Ramos (cell line): ENCODE measurements around the gene VARS2.
"Not testable (repeated sequence)": the region's sequence is repeated elsewhere in the genome, so short reads cannot be mapped to it uniquely, and the experiment has no call there.

Experiments used
- in situ Hi-C: fragments of 300-500 bp; cut with MboI; formaldehyde crosslinking; loops from one replicate; pipeline ENCODE4 v1.14.3; 2022; ENCODE audit warnings: low sequenced_read_pairs; ENCODE audit not compliant: unreplicated experiment

Gene VARS2

GRCh38 chr6:30914076-30914853 lies at the start of gene VARS2:
Gene VARS2, plus strand, starts transcription at chr6:30914238. Its CDS starts 599 bp downstream, at chr6:30914837.
- in situ Hi-C loops = no loop called here

DNA sequence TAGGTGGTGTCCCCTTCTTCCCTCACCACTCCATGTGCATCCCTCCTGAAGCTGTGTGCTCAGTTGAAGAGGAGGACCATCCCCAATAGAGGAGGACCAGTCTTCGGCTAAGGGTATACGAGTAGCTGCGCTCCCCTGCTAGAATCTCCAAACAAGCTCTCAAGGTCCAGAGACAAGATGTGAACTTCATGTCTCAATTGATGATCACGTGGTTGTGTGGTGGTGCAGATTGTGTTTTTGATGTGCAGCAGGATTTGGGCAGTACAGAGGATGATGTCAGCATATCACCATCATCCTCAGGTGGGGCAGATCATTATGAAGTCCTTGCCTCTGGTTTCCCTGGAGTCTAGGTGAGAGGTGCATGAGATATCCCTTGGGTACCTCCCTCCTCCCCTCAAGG lies 49.7 kb upstream of the VARS2 start:
- in situ Hi-C loops = no loop called here

GRCh38 chr6:30869241-30869749 lies 44.7 kb upstream of the VARS2 start:
- in situ Hi-C loops = not testable (repeated sequence)

DNA sequence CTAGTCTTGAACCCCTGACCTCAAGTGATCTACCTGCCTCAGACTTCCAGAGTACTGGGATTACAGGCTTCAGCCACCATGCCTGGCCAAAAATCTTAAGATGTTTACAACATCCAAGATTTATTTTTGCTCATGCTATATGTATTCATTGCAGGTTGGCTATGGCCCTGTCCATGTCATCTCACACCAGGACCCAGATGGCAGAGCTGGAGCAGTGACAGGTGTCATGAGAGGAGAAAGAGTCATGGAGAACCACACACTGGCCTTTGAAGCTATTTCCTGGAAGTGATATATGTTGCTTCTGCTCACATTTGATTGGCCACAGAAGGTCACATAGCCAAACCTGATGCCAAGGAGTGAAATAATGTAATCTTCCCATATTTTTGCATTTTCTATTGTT lies 43.5 kb upstream of the VARS2 start:
- in situ Hi-C loops = loop anchor here (5.0 kb wide), 1 partner anchor 48 kb away; no protein-coding TSS in a partner anchor

DNA sequence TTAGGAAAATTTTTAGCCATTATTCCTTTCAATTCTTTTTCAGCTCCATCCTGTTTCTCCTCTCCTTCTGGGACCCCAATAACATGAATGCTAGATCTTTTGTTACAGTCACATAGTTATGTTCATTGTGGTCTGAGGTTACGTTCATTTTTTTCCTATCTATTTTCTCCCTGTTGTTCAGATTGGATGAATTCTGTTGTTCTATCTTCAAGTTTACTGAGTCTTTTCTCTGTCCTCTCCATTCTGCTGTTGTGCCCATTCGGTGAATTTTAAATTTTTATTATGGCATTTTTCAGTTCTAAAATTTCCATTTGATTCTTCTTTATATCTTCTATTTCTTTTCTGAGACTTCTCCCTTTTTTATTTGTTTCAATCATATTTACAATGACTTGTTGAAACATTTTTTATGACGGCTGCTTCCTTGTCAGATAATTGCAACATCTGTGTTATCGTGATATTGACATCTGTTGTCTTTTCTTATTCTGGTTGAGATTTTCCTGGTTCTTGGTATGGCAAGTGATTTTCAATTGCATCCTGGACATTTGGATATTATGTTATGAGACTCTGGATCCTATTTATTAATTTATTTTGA lies 42.4 kb upstream of the VARS2 start:
- in situ Hi-C loops = loop anchor here (5.0 kb wide), 1 partner anchor 49 kb away; no protein-coding TSS in a partner anchor

GRCh38 chr6:30873137-30873640 lies 40.8 kb upstream of the VARS2 start:
- in situ Hi-C loops = loop anchor here (5.0 kb wide), 1 partner anchor 51 kb away; no protein-coding TSS in a partner anchor

DNA sequence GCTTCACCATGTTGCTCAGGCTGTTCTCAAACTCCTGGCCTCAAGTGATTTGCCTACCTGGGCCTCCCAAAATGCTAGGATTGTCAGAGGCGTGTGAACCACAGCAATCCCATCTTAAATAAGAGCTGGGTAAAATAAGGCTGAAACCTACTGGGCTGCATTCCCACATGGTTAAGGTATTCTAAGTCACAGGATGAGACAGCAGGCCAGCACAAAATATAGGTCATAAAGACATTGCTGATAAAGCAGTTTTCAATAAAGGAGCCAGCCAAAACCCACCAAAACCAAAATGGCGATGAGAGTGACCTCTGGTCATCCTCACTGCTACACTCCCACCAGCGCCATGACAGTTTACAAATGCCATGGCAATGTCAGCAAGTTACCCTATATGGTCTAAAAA lies 40.2 kb upstream of the VARS2 start:
- in situ Hi-C loops = loop anchor here (5.0 kb wide), 1 partner anchor 51 kb away; no protein-coding TSS in a partner anchor

DNA sequence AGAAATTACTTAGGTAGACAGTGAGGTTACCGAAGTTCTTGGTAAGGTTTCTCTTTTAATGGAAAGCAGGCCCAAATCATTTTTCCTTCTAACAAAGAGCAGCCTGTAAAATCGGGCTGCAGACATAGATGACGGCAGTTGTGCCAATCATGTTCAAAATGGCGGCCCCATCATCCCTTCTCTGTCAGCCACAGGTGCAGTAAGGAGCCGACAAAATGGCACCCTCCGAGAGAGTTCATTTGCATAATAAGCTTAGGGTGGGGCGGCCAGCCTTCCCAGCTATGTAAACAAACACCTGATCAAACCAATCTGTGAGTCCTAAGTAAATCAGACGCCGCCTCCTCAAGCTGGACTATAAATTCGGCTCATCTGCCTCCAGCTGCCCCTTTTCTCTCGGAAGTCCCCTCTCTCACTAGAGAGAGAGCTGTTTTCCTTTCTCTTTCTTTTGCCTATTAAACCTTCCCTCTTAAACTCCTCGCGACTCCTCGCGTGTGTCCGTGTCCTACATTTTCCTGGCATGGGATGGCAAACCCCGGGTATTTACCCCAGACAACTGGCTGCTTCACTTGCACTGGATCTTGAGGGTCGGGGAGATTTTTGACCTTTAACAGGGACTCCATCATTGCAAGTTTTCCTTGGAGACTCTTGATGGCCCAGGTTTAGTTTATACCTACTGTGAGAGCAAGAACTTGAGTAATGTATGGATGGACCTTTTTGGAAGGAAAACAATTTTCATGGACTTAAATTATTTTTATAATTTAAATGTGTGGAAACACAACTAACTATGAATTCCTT lies 38.6 kb upstream of the VARS2 start:
- in situ Hi-C loops = no loop called here

GRCh38 chr6:30876039-30876730 lies 37.9 kb upstream of the VARS2 start:
- in situ Hi-C loops = no loop called here

- in situ Hi-C loops = no loop called here
These were observed 36.4 kb upstream of the VARS2 start for GRCh38 chr6:30877419-30878262.

GRCh38 chr6:30879684-30880427 lies 34.2 kb upstream of the VARS2 start:
- in situ Hi-C loops = no loop called here

DNA sequence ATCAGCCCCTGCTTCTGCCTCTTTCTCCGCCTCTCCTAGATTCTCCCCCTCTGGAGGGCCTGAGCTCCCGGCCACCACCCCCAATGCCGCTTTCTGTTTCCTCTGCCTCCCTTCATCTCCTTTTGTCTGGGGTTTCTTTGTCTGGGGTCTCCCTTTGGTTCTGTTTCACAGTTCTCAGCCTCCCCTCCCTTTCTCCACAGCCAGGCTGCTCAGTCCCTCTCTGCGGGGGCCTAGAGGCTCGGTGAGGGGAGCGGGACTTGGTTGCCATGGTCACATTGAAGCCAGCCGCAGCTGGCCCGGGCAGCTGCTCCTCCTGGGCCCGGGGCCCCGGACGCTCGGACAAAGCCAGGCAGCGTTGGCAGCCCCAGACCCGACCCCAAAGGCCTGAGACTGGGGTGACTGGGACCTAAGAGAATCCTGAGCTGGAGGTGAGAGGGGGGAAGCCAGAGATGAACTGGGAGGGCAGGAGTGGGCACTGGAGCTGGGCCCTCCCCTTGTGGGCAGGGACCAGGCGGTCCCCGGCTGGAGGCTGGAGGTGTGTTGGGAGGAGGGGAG lies 33.3 kb upstream of the VARS2 start:
- in situ Hi-C loops = no loop called here

- in situ Hi-C loops = no loop called here
These were observed 32.4 kb upstream of the VARS2 start for GRCh38 chr6:30881392-30882203.

- in situ Hi-C loops = no loop called here
These were observed 31.8 kb upstream of the VARS2 start for GRCh38 chr6:30882204-30882758.

DNA sequence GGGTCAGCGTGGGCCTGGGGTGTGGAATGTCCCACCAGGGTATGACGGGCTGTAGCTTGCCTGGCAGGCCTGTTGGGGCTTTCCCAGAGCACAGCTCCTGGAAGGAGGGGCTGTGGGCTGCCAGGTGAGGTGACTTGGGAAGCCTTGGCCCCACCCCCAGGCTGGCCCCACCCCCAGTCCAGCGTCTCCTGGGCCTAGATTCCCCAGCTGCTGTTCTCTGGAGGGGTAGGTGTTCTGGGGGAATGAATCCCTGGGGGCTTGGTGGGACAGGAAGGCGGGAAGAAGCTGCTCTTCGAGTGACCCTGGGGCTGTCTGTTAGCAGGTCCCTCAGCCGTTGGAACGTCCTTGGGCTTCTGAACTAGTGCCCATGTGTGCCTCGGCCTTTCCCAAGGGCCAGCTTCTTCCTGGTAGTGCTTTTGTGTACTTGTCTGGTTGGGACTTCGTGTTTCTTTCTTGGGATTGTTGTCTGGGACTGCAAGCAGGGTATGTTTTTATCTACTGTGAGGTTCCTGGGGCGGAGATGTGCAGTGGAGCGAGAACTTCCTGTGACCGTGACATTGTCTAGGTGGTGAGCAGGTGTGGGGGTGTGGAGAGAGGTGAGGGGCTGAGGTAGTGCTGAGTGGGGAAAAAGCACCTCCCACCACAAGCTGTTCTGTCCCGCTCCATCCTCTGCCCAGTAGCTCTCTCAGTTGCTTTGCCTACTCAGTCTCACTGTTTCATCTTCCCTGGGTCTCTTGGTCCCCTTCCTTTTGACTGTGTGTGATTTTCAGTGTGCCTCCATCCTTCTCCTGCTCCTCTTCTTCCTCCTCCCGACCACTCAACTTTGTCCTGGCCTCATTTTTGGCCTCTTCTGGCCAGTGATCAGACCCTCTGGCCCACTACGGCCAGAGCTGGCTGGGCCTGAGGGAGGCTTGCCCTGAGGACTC lies 31.0 kb upstream of the VARS2 start:
- in situ Hi-C loops = no loop called here
